HepG2 (cell line): Measurements from ENCODE around the gene POLA2. TPM values are rescaled to one million over a fixed set of nuclear protein-coding genes. Genes with fewer than 3 reads are reported as not detected.

Experiments
- GFI1 ChIP-seq: sonication (generic); formaldehyde crosslinking; IDR thresholded peaks from 2 replicates; pipeline ENCODE4 v1.5.0; 2020; ENCODE audit warnings: missing genetic modification reagents, mild to moderate bottlenecking, borderline replicate concordance
- GZF1 ChIP-seq: sonication (generic); formaldehyde crosslinking; IDR thresholded peaks from 2 replicates; pipeline ENCODE4 v1.5.1; 2020; ENCODE audit warnings: mild to moderate bottlenecking, missing genetic modification reagents
- HOXA5 ChIP-seq: sonication (generic); formaldehyde crosslinking; IDR thresholded peaks from 2 replicates; pipeline ENCODE4 v1.4.0; 2020; ENCODE audit warnings: missing genetic modification reagents
- IRF2 ChIP-seq: IDR thresholded peaks from 2 replicates; pipeline ENCODE4 v1.6.1; 2018; ENCODE audit warnings: missing genetic modification reagents, missing compliant biosample characterization
- MAF1 ChIP-seq: sonication (generic); formaldehyde crosslinking; IDR thresholded peaks from 2 replicates; pipeline ENCODE4 v1.5.0; 2020; ENCODE audit warnings: missing genetic modification reagents, borderline replicate concordance
- MEIS1 ChIP-seq: sonication (generic); formaldehyde crosslinking; IDR thresholded peaks from 2 replicates; pipeline ENCODE4 v1.9.0; 2021; ENCODE audit warnings: mild to moderate bottlenecking, missing genetic modification reagents, moderate library complexity, borderline replicate concordance
- MIER3 ChIP-seq: IDR thresholded peaks from 2 replicates; pipeline ENCODE4 v1.6.1; 2016; ENCODE audit warnings: missing compliant biosample characterization, borderline replicate concordance
- NCOA2 ChIP-seq: sonication (generic); formaldehyde crosslinking; IDR thresholded peaks from 2 replicates; pipeline ENCODE4 v1.8.0; 2022; ENCODE audit warnings: inconsistent platforms
- NFE2 ChIP-seq: sonication (generic); formaldehyde crosslinking; IDR thresholded peaks from 2 replicates; pipeline ENCODE4 v1.4.0; 2020; ENCODE audit warnings: missing genetic modification reagents
- PBX3 ChIP-seq: sonication (generic); formaldehyde crosslinking; IDR thresholded peaks from 2 replicates; pipeline ENCODE4 v1.8.1; 2023; ENCODE audit warnings: missing genetic modification reagents, inconsistent platforms, borderline replicate concordance
- REST ChIP-seq, 2 experiments: IDR thresholded peaks; 2 replicates each; pipeline ENCODE4 v1.6.1; 2011 to 2012; ENCODE audit warnings: low read length in 2 of 2, borderline replicate concordance in 1 of 2, low read depth in 1 of 2, mild to moderate bottlenecking in 1 of 2, moderate library complexity in 1 of 2
- SP4 ChIP-seq: sonication (generic); formaldehyde crosslinking; IDR thresholded peaks from 2 replicates; pipeline ENCODE4 v1.8.1; 2023; ENCODE audit warnings: mild to moderate bottlenecking, missing genetic modification reagents
- TCF7L2 ChIP-seq: IDR thresholded peaks from 2 replicates; pipeline ENCODE4 v1.6.1; 2011; ENCODE audit warnings: mild to moderate bottlenecking, low read depth, low read length, moderate library complexity
- ZBTB14 ChIP-seq: sonication (generic); formaldehyde crosslinking; IDR thresholded peaks from 2 replicates; pipeline ENCODE4 v1.4.0; 2020; ENCODE audit warnings: missing genetic modification reagents
- ZNF136 ChIP-seq: sonication (generic); formaldehyde crosslinking; IDR thresholded peaks from 2 replicates; pipeline ENCODE4 v1.8.1; 2022; ENCODE audit warnings: low read depth, mild to moderate bottlenecking, moderate library complexity, missing genetic modification reagents
- ZNF441 ChIP-seq: sonication (generic); formaldehyde crosslinking; IDR thresholded peaks from 2 replicates; pipeline ENCODE4 v1.7.0; 2021; ENCODE audit warnings: missing genetic modification reagents, borderline replicate concordance
- ZNF703 ChIP-seq: sonication (generic); formaldehyde crosslinking; IDR thresholded peaks from 2 replicates; pipeline ENCODE4 v1.5.1; 2020; ENCODE audit warnings: missing genetic modification reagents, mild to moderate bottlenecking, moderate library complexity, borderline replicate concordance
- ZNF710 ChIP-seq: sonication (generic); formaldehyde crosslinking; IDR thresholded peaks from 2 replicates; pipeline ENCODE4 v1.5.0; 2020; ENCODE audit warnings: mild to moderate bottlenecking, missing genetic modification reagents, borderline replicate concordance
- ZNF749 ChIP-seq: sonication (generic); formaldehyde crosslinking; IDR thresholded peaks from 2 replicates; pipeline ENCODE4 v1.8.0; 2022; ENCODE audit warnings: mild to moderate bottlenecking, missing genetic modification reagents, moderate library complexity, borderline replicate concordance
- polyA plus RNA-seq, 8 experiments: library from polyadenylated mRNA; depleted of rRNA in 3 of 8; stranded (reverse) in 7 of 8; unstranded in 1 of 8; fragments of >200 nt; fragmentation: Illumina TruSeq in 4 of 8; extraction: Trizol in 4 of 8; gene quantifications; 2 replicates each; pipeline versions ENCODE4 v1.2.1 to v1.2.3, GENCODE V29; 2011 to 2016; ENCODE audit warnings: low read depth in 4 of 8, missing spikeins in 1 of 8, mixed read lengths in 1 of 8; ENCODE audit not compliant: insufficient read depth in 1 of 8
- total RNA-seq, 5 experiments: library from RNA; depleted of rRNA; stranded (reverse); fragments of >200 nt; fragmentation: Illumina TruSeq; extraction: Trizol; gene quantifications; 2 replicates each; pipeline ENCODE4 v1.2.3, GENCODE V29; 2016; ENCODE audit warnings: low read depth in 1 of 5

The POLA2 gene
- total and polyA plus RNA-seq, 2 of the 13 experiments (the other 11 are each of a cell fraction or from before 2014, with no cell fraction given), result 9.7 to 15.6 TPM

GRCh38 chr11:65314501-65315203, 52.9 kb downstream of the POLA2 start, which contains the start of gene CDC42EP2 (continued):
- TF ChIP-seq MIER3 (CRISPR knock-in tag) (0 out of 2 replicates have a peak, but pooled peaks have one; percentile 38), ZBTB14 (CRISPR knock-in tag) (peak; percentile 49), HOXA5 (CRISPR knock-in tag) (0 out of 2 replicates have a peak, but pooled peaks have one; percentile 54), ZNF441 (peak; percentile 74; the same call in 1 of the 2 replicates), IRF2 (CRISPR knock-in tag) (peak; percentile 50), ZNF703 (no peak), PBX3 (CRISPR knock-in tag) (peak; percentile 14; the same call in 1 of the 2 replicates), GFI1 (CRISPR knock-in tag) (no peak), ZNF749 (no peak), MAF1 (CRISPR knock-in tag) (peak; percentile 74; the same call in 1 of the 2 replicates), NCOA2 (no peak), SP4 (CRISPR knock-in tag) (peak; percentile 74; the same call in 1 of the 2 replicates), REST (IDR thresholded peaks at IDR 0.05; ENCODE audit: borderline replicate concordance in 1 of 2, low read depth in 1 of 2, low read length in 2 of 2) (peak; percentile 41 to 80), ZNF710 (CRISPR knock-in tag) (no peak), MEIS1 (CRISPR knock-in tag) (0 out of 2 replicates have a peak, but pooled peaks have one; percentile 9), NFE2 (no peak), TCF7L2 (no peak), ZNF136 (CRISPR knock-in tag) (no peak), GZF1 (CRISPR knock-in tag) (no peak)
